Suppressor macrophage treated with lipopolysaccharide for 4 hours (primary cell): ENCODE results near the gene CFAP251.
A peak's percentile ranks its signal among the peaks of the same experiment; 100 is the strongest.
"Not testable (repeated sequence)": the region's sequence is repeated elsewhere in the genome, so short reads cannot be mapped to it uniquely, and the experiment has no call there.

ENCODE experiments used
- DNase-seq: peaks from one replicate; pipeline ENCODE4 v3.0.0-alpha.2; 2020

CFAP251 gene

GRCh38 chr12:121911824-121912585 lies 6.4 kb upstream of the CFAP251 start:
- peak; percentile 38 for DNase-seq

GRCh38 chr12:121915841-121916321 lies 2.5 kb upstream of the CFAP251 start:
- no peak for DNase-seq

GRCh38 chr12:121916719-121917118 lies 1.7 kb upstream of the CFAP251 start:
- no peak for DNase-seq

- DNase-seq: no peak
Measured at GRCh38 chr12:121918679-121919038, 267 bp downstream of the CFAP251 start.

- DNase-seq: peak; percentile 16
Measured at GRCh38 chr12:121921066-121921465, 2.7 kb downstream of the CFAP251 start.

- no peak for DNase-seq
Measured at GRCh38 chr12:121925358-121925695, 6.9 kb downstream of the CFAP251 start.

GRCh38 chr12:121926874-121927706 lies 8.7 kb downstream of the CFAP251 start:
- peak; percentile 62 for DNase-seq

GRCh38 chr12:121927813-121928212 lies 9.4 kb downstream of the CFAP251 start:
- peak; percentile 65 for DNase-seq

GRCh38 chr12:121929545-121929944 lies 11.2 kb downstream of the CFAP251 start:
- not testable (repeated sequence) for DNase-seq

GRCh38 chr12:121930862-121931261 lies 12.5 kb downstream of the CFAP251 start:
- DNase-seq: no peak

GRCh38 chr12:121932176-121932536 lies 13.8 kb downstream of the CFAP251 start:
- no peak for DNase-seq

GRCh38 chr12:121932914-121933521 lies 14.6 kb downstream of the CFAP251 start:
- DNase-seq: no peak

GRCh38 chr12:121933522-121934308 lies 15.3 kb downstream of the CFAP251 start:
- DNase-seq: no peak

GRCh38 chr12:121934309-121934664 lies 15.9 kb downstream of the CFAP251 start:
- no peak for DNase-seq

- no peak for DNase-seq
Measured at GRCh38 chr12:121937654-121938053, 19.3 kb downstream of the CFAP251 start.

GRCh38 chr12:121939186-121939585 lies 20.8 kb downstream of the CFAP251 start:
- DNase-seq: no peak

GRCh38 chr12:121939992-121940766 lies 21.8 kb downstream of the CFAP251 start:
- DNase-seq: no peak

- no peak for DNase-seq
Measured at GRCh38 chr12:121942145-121942718, 23.8 kb downstream of the CFAP251 start.

- no peak for DNase-seq
Measured at GRCh38 chr12:121943926-121944325, 25.5 kb downstream of the CFAP251 start.

GRCh38 chr12:121946313-121947025 lies 28.1 kb downstream of the CFAP251 start:
- DNase-seq: no peak

GRCh38 chr12:121947981-121948380 lies 29.6 kb downstream of the CFAP251 start:
- DNase-seq: no peak
